AG04450 (cell line): ENCODE measurements around the gene TTR. TPM values are rescaled to one million over a fixed set of nuclear protein-coding genes. Genes with fewer than 3 reads are reported as not detected.

ENCODE experiments used
- CTCF ChIA-PET: fragments of 300-600, 350-600 bp; formaldehyde crosslinking; extraction: SDS; loops from one replicate; lab custom pipeline; 2022; ENCODE audit warnings: antibody characterized with exemption, inconsistent platforms; lab: Charles Lee
- POLR2A ChIA-PET: fragments of 350-600 bp; formaldehyde crosslinking; extraction: SDS; loops from one replicate; lab custom pipeline; 2021; ENCODE audit warnings: antibody characterized with exemption, inconsistent platforms; lab: Yijun Ruan, JAX
- DNase-seq: peaks from one replicate; pipeline ENCODE4 v3.0.0-alpha.2; 2011; ENCODE audit warnings: low read depth, low spot score
- H3K27ac ChIP-seq: one replicate; pipeline ENCODE4 v1.5.1; 2012; ENCODE audit warnings: low read depth, low read length, control low read depth
- H3K27me3 ChIP-seq: one replicate; pipeline ENCODE4 v1.6.0; 2012; ENCODE audit warnings: low read length; ENCODE audit not compliant: control insufficient read depth, insufficient read depth
- H3K4me3 ChIP-seq: 2 replicates; pipeline ENCODE4 v1.5.1; 2011; ENCODE audit warnings: mild to moderate bottlenecking, low read depth, low read length, control low read depth
- H3K9me3 ChIP-seq: 2 replicates; pipeline ENCODE4 v1.5.1; 2012; ENCODE audit warnings: low read length; ENCODE audit not compliant: control insufficient read depth, insufficient read depth
- polyA plus RNA-seq: library from polyadenylated mRNA; depleted of rRNA; stranded (reverse); fragments of >200 nt; gene quantifications from 2 replicates; pipeline ENCODE4 v1.2.3, GENCODE V29; 2011
- TF ChIP-seq, protein P1 (sequence below): IDR thresholded peaks from 2 replicates; pipeline ENCODE4 v1.5.1; 2011; ENCODE audit warnings: low read depth, low read length, control low read depth, inconsistent platforms

The TTR gene
- polyA plus RNA-seq, 1 experiment, result not detected

DNA sequence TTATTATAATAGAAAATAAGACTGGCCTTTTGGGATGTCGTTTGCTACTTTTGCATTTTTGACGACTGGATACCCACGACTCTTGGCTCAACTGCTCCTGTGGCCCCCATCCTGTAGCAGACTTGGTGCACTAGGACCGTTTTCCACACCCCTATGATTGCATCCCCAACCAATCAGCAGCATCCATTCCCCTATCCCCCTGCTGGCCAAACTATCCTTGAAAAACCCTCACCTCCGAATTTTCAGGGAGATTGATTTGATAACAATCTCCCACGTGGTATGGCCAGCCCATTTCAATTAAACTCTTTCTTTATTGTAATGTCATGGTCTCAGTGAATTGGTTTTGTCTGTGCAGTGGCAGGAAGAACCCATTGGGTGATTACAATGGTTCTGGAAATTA lies 37.9 kb upstream of the TTR start:
- H3K27ac ChIP-seq, result no peak overlapping the region
- no peak for DNase-seq
- POLR2A ChIA-PET, result no interaction called here
- CTCF ChIA-PET, result interaction anchor here (0.8 to 1.9 kb wide), 4 partner anchors 169 to 425 kb away, joined by 3 to 8 read pairs (median 4); no protein-coding TSS in a partner anchor
- no peaks in the 10 kb centered on the region for H3K27me3 ChIP-seq
- no peaks in the 10 kb centered on the region for H3K9me3 ChIP-seq
- TF ChIP-seq, protein P1, sequence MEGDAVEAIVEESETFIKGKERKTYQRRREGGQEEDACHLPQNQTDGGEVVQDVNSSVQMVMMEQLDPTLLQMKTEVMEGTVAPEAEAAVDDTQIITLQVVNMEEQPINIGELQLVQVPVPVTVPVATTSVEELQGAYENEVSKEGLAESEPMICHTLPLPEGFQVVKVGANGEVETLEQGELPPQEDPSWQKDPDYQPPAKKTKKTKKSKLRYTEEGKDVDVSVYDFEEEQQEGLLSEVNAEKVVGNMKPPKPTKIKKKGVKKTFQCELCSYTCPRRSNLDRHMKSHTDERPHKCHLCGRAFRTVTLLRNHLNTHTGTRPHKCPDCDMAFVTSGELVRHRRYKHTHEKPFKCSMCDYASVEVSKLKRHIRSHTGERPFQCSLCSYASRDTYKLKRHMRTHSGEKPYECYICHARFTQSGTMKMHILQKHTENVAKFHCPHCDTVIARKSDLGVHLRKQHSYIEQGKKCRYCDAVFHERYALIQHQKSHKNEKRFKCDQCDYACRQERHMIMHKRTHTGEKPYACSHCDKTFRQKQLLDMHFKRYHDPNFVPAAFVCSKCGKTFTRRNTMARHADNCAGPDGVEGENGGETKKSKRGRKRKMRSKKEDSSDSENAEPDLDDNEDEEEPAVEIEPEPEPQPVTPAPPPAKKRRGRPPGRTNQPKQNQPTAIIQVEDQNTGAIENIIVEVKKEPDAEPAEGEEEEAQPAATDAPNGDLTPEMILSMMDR, result no peak
- no peak overlapping the region for H3K4me3 ChIP-seq

DNA sequence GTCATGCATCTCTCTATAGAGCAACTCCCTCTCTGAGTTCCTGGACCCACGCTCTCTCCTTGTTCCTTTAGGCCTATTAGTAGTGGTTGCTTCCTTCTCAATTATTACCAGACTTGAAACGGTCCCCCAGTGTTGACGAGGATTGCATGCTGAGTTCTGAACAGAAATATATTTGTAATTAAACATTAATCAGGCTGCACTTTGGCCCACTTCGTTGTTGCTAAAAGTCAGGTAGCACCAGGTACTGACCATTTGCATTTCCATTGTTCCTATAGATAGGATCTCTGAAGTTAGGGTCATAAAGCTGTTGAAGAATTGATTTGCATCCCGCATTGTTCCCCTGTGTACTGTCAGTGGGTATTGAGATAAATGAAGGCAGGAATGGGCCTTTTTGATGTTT lies 36.9 kb upstream of the TTR start:
- Histone ChIP-seq H3K27me3 (no peaks in the 10 kb centered on the region), H3K4me3 (no peak overlapping the region), H3K9me3 (no peaks in the 10 kb centered on the region), H3K27ac (no peak overlapping the region)
- ChIA-PET POLR2A (no interaction called here), CTCF (interaction anchor here (1.0 to 3.3 kb wide), 4 partner anchors 9 to 424 kb away, joined by 3 to 24 read pairs (median 5); no protein-coding TSS in a partner anchor)
- DNase-seq, result no peak
- TF ChIP-seq, protein P1, result no peak

DNA sequence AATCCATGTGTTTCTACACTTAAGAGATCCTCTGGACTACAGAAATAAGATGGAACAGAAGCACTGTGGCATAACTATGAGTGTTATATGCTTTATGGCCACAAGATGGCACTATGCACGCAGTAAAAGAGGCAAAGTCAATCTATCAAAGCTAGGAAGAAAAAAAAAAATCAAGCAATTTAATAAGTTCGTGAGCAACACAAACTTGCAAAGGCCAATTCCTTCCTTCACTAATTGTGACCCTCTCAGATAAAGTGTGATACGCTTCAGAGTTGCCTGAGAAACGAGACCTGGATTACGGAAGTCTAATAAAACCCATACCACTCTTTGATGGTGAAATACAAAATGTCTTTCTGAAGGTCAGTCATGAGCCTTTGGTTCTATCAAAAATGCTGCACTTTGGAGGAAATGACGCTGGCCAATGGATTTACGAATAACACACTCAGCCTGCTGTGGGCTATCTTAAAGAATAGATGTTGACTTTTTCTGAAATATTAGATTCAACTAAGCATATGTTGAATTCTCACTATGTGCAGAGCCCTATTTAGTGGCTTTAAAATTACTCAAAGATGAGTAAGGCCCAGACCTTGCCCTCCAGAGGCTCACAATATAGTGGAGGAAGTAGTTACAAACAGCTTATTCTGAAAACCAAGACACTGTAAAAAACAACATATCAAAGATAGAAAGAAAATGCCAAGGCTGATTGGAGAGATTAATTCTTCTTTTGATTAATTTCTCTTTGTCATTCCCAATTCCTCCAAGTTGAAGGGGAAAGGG lies 35.5 kb upstream of the TTR start:
- TF ChIP-seq, protein P1, result peak; percentile 81
- Histone ChIP-seq H3K27me3 (no peaks in the 10 kb centered on the region), H3K4me3 (no peak overlapping the region), H3K27ac (no peak overlapping the region), H3K9me3 (no peaks in the 10 kb centered on the region)
- ChIA-PET CTCF (interaction anchor here (0.7 to 3.3 kb wide), 10 partner anchors 10 to 421 kb away, joined by 3 to 24 read pairs (median 4); no protein-coding TSS in a partner anchor), POLR2A (no interaction called here)
- peak; percentile 16 for DNase-seq

DNA sequence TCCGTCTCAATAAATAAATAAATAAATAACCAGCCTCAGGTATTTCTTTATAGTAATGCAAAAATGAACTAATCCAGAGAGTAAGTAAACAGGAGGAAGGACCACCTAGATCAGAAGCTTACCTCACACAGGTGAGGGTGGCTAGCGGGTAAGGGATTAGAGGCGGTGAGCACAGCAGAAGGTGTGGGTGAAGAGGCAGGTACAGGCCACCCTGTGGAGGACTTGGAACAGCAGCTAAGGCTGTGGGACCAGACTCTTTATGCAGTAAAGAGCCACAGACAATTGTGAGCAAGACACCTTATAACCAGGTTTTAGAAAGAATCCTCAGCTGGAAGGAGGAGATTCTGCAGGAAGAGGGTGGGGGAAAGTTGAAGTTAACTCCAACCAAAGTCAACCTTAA lies 34.2 kb upstream of the TTR start:
- no peak for DNase-seq
- no peaks in the 10 kb centered on the region for H3K9me3 ChIP-seq
- no peak overlapping the region for H3K27ac ChIP-seq
- no peak overlapping the region for H3K4me3 ChIP-seq
- H3K27me3 ChIP-seq, result no peaks in the 10 kb centered on the region
- TF ChIP-seq, protein P1, result no peak
- ChIA-PET POLR2A (no interaction called here), CTCF (interaction anchor here (1.5 to 3.3 kb wide), 3 partner anchors 12 to 420 kb away, joined by 5 to 24 read pairs (median 14); no protein-coding TSS in a partner anchor)

DNA sequence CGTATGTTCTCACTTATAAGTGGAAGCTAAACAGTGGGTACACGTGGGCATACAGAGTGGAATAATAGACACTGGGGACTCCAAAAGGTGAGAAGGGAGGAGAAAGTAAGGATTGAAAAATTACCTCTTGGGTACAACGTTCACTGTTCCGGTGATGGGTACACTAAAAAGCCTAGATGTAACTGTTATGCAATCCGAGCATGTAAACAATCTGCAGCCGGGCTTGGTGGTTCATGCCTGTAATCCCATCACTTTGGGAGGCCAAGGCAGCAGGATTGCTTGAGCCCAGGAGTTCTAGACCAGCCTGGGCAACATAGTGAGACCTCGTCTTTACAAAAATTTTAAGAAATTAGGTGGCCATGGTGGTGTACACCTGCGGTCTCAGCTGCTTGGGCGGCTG lies 33.1 kb upstream of the TTR start:
- DNase-seq, result no peak
- H3K4me3 ChIP-seq, result no peak overlapping the region
- TF ChIP-seq, protein P1, result no peak
- ChIA-PET CTCF (no interaction called here), POLR2A (no interaction called here)
- no peaks in the 10 kb centered on the region for H3K27me3 ChIP-seq
- no peak overlapping the region for H3K27ac ChIP-seq
- no peaks in the 10 kb centered on the region for H3K9me3 ChIP-seq
